ENCODE measurements around the gene SYNE1.

- TF ChIP-seq, protein P1, sequence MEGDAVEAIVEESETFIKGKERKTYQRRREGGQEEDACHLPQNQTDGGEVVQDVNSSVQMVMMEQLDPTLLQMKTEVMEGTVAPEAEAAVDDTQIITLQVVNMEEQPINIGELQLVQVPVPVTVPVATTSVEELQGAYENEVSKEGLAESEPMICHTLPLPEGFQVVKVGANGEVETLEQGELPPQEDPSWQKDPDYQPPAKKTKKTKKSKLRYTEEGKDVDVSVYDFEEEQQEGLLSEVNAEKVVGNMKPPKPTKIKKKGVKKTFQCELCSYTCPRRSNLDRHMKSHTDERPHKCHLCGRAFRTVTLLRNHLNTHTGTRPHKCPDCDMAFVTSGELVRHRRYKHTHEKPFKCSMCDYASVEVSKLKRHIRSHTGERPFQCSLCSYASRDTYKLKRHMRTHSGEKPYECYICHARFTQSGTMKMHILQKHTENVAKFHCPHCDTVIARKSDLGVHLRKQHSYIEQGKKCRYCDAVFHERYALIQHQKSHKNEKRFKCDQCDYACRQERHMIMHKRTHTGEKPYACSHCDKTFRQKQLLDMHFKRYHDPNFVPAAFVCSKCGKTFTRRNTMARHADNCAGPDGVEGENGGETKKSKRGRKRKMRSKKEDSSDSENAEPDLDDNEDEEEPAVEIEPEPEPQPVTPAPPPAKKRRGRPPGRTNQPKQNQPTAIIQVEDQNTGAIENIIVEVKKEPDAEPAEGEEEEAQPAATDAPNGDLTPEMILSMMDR (conservative IDR thresholded peaks at IDR 0.05; ENCODE audit: low read length): no peak
- no peak for TF ChIP-seq EZH2phosphoT487 (IDR thresholded peaks at IDR 0.05; ENCODE audit: borderline replicate concordance, low read depth, low read length)
Observed at GRCh38 chr6:152648105-152648504, 10.9 kb upstream of the SYNE1 start.

Measured in OCI-LY7 (cell line).